ENCODE data around the gene DAAM1.
A peak's percentile ranks its signal among the peaks of the same experiment; 100 is the strongest.

The DAAM1 gene

DNA sequence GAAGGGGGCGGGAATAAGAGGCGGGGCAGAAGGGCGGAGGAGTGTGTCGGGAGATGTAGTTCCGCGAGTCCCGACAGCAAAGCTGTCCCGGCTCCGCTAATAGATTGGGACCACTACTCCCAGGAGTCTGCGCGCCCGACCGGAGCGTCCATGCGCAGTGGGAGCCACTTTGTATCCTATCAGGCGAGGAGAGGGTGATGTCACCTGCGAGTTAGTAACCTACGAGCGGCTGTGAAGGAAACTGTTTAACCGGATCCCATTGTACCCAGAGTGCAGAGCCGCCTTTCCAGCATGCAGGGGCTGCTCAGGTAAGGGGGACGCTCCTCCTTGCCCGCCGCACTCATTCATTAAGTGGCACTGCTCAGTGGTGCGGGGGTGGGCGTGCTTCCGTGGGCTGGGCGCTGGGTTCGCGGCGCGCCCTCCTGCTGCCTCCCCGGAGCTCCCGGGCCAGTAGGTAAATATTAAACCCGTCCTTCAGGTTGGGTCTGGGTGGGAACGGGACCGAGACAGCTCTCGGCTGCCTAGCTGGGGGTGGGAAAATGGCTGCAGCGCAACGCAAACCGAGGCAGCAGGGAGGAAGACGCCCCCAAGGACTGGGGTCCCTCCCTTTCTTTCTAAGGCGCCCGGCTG, at the start of gene DAAM1:
DAAM1 (plus strand) TSS at position 207 of the 630 bp plus-strand sequence. CDS start 74,811 bp downstream, outside the sequence.
- peak; percentile 92 for DNase-seq (ENCODE audit: low spot score)
- no peak for TF ChIP-seq CTCF (IDR thresholded peaks at IDR 0.05; ENCODE audit: extremely low read depth, missing control alignments)

- DNase-seq (ENCODE audit: low spot score), result no peak
- no peak for TF ChIP-seq CTCF (IDR thresholded peaks at IDR 0.05; ENCODE audit: extremely low read depth, missing control alignments)
Measured at GRCh38 chr14:59139324-59139723, 49.1 kb upstream of the DAAM1 start.

DNA sequence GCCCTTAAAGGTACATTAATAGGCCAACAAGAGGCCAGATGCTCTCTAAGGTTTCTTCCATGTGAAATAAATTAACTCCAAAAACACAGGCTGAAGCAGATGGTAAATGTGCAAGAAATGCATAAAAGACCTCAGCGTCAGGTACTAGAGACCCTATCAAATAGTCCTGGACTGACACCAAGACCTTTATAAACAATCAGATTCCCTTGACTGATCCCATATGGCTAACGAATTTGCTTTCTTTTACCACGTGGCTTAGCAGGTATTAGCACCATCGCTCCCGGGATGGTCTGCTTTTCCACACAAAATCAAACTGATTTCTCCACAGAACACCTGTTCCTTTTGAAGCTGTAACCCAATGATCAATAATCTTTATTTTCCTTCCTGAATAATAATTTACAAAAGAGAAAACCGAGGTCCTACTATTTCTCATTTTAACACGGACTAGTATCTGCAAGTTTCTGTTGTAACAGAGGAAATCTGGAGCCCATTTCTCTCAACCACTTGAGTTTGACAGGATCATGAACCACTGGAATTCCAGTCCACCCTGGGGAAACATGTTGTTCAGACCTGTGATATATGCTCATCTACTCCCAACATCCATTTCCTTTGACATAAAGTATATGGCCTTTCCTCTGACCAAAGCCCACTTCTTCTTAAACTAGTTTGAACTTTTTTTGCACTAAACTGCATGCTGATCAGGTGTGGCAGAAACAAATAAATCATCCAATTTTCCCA, 48.2 kb upstream of the DAAM1 start:
- TF ChIP-seq CTCF (IDR thresholded peaks at IDR 0.05; ENCODE audit: extremely low read depth, missing control alignments), result no peak

DNA sequence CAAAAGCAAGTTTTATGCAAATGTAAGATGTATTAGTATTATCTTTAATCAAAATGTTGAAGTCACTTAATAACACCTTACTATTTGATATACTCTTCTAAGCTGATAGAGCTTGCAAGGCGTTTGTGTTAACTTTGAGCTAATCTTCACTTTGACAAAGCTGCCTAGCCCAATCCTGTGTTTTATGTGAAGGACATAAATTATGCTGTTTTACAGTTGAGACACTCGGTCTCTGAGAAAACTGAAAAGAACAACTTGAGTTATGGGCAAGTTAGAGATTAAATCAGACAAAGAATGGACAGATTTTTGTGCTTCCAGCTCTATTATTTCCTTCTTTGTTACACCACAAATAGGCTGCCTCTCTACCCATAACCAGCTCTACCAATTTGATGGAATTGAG, 42.0 kb upstream of the DAAM1 start:
- no peak for TF ChIP-seq CTCF (IDR thresholded peaks at IDR 0.05; ENCODE audit: extremely low read depth, missing control alignments)
- DNase-seq (ENCODE audit: low spot score), result no peak

More for the DNA sequence above, 48.2 kb upstream of the DAAM1 start:
- DNase-seq (ENCODE audit: low spot score), result no peak

- no peak for TF ChIP-seq CTCF (IDR thresholded peaks at IDR 0.05; ENCODE audit: extremely low read depth, missing control alignments)
- DNase-seq (ENCODE audit: low spot score), result no peak
Measured at GRCh38 chr14:59147007-59147406, 41.5 kb upstream of the DAAM1 start.

GRCh38 chr14:59148334-59148900, 40.0 kb upstream of the DAAM1 start:
- no peak for TF ChIP-seq CTCF (IDR thresholded peaks at IDR 0.05; ENCODE audit: extremely low read depth, missing control alignments)
- peak; percentile 11 for DNase-seq (ENCODE audit: low spot score)

- no peak for TF ChIP-seq CTCF (IDR thresholded peaks at IDR 0.05; ENCODE audit: extremely low read depth, missing control alignments)
- DNase-seq (ENCODE audit: low spot score), result peak; percentile 27
Measured at GRCh38 chr14:59150990-59151389, 37.5 kb upstream of the DAAM1 start.

Measured in GM20000 (cell line).